Psoas muscle (tissue), 8 donors: ENCODE data around the gene AMBRA1. TPM values are rescaled to one million over a fixed set of nuclear protein-coding genes. Genes with fewer than 3 reads are reported as not detected.
A peak's percentile ranks its signal among the peaks of the same experiment; 100 is the strongest.

ENCODE experiments used
- ATAC-seq, 4 donors: fragments of 200-7000 bp; cut with Tn5 transposase; one replicate each; pipeline ENCODE4 v1.9.1; 2020; ENCODE audit warnings: moderate library complexity in 3 of 4, mild to moderate bottlenecking in 2 of 4
- DNase-seq, 2 donors: peaks; one replicate each; pipeline ENCODE4 v3.0.0-alpha.2; 2020
- H3K27ac ChIP-seq: fragments of 200-600 bp; one replicate; pipeline ENCODE4 v1.8.0; 2022
- H3K27me3 ChIP-seq, 3 donors: fragments of 200-600 bp in 1 of 3; one replicate each; pipeline versions ENCODE4 v1.6.1 to v1.8.0; 2013 to 2022; ENCODE audit warnings: low read length in 2 of 3, mild to moderate bottlenecking in 2 of 3, moderate library complexity in 1 of 3; ENCODE audit not compliant: insufficient read depth in 3 of 3
- H3K36me3 ChIP-seq, 2 donors: fragments of 200-600 bp in 1 of 2; one replicate each; pipeline versions ENCODE4 v1.6.1 to v1.8.0; 2013 to 2022; ENCODE audit warnings: low read depth in 1 of 2, mild to moderate bottlenecking in 1 of 2, moderate library complexity in 1 of 2; ENCODE audit not compliant: insufficient read depth in 1 of 2
- H3K4me1 ChIP-seq: fragments of 200-600 bp; one replicate; pipeline ENCODE4 v1.8.0; 2022
- H3K4me3 ChIP-seq: fragments of 200-600 bp; one replicate; pipeline ENCODE4 v1.8.0; 2022; ENCODE audit warnings: mild to moderate bottlenecking
- H3K9me3 ChIP-seq: fragments of 200-600 bp; one replicate; pipeline ENCODE4 v1.8.0; 2022
- WGBS, 3 donors: extraction: QIAGEN DNeasy Blood & Tissue Kit; methylation state at CpG; one replicate each; pipeline versions ENCODE4 v1.1.6 to v1.1.7; 2013; 5-methylcytosine and 5-hydroxymethylcytosine counted together
- intact Hi-C, 2 donors: fragments of 100-400 bp; cut with DNase I; formaldehyde crosslinking; loops; one replicate each; pipeline versions ENCODE4 v1.11.0 to v1.14.2; 2022
- polyA plus RNA-seq, 3 donors: library from polyadenylated mRNA; stranded (reverse); fragments of 200-250 nt; gene quantifications; one replicate each; pipeline ENCODE4 v1.2.3, GENCODE V29; 2013
- total RNA-seq, 4 donors: library from RNA; stranded (reverse); fragmentation: NEBNext Ultra II Directional in 2 of 4; extraction: Animal tissue kit (Norgen Biotek cat#: 25700) in 2 of 4; gene quantifications; one replicate each; pipeline versions ENCODE4 v1.2.1 to v1.2.4, GENCODE V29; 2021 to 2023
- TF ChIP-seq, protein P1 (sequence below): fragments of 200-600 bp; IDR thresholded peaks from one replicate; pipeline ENCODE4 v1.8.0; 2022; ENCODE audit warnings: antibody characterized with exemption
- donor health status: healthy with polysubstance abuse.
- donor health status: DM: no; HTN: no; CAD: no; lungs with moderate emphysema.
- donor health status: Bipolar disorder and iron deficiency.
- donor health status: healthy.
- donor health status: DM: yes; HTN: yes; CAD: no.
- donor health status: DM: no; HTN: no; CAD: no.
- donor health status: DM: no; HTN: no; CAD: no.
- donor health status: DM: yes; HTN: yes; CAD: no.

The AMBRA1 gene
- total and polyA plus RNA-seq, 7 donors = 5.1 to 23.5 (median 10.8) TPM

- WGBS, 3 donors = 72 to 88% (median 77%) methylated on average over 6 of the region's 6 CpGs
- peaks cover 15% of the 10 kb centered on the region for H3K4me1 ChIP-seq
- no peaks in the 10 kb centered on the region for H3K9me3 ChIP-seq
- H3K27ac ChIP-seq = no peak overlapping the region
- DNase-seq (no peak), ATAC-seq (no peak)
- no peaks in the 10 kb centered on the region for H3K27me3 ChIP-seq
- no peak overlapping the region for H3K4me3 ChIP-seq
- intact Hi-C loops = no loop called here
- TF ChIP-seq, protein P1, sequence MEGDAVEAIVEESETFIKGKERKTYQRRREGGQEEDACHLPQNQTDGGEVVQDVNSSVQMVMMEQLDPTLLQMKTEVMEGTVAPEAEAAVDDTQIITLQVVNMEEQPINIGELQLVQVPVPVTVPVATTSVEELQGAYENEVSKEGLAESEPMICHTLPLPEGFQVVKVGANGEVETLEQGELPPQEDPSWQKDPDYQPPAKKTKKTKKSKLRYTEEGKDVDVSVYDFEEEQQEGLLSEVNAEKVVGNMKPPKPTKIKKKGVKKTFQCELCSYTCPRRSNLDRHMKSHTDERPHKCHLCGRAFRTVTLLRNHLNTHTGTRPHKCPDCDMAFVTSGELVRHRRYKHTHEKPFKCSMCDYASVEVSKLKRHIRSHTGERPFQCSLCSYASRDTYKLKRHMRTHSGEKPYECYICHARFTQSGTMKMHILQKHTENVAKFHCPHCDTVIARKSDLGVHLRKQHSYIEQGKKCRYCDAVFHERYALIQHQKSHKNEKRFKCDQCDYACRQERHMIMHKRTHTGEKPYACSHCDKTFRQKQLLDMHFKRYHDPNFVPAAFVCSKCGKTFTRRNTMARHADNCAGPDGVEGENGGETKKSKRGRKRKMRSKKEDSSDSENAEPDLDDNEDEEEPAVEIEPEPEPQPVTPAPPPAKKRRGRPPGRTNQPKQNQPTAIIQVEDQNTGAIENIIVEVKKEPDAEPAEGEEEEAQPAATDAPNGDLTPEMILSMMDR = no peak
- H3K36me3 ChIP-seq = no peaks in the 10 kb centered on the region
Observed at GRCh38 chr11:46597609-46598219, 3.9 kb upstream of the AMBRA1 start.

GRCh38 chr11:46597155-46597554 lies 3.3 kb upstream of the AMBRA1 start:
- TF ChIP-seq, protein P1 = no peak
- intact Hi-C loops = no loop called here
- Histone ChIP-seq H3K9me3 (no peaks in the 10 kb centered on the region), H3K4me1 (peaks cover 20% of the 10 kb centered on the region), H3K4me3 (no peak overlapping the region), H3K36me3 (no peaks in the 10 kb centered on the region), H3K27ac (no peak overlapping the region), H3K27me3 (no peaks in the 10 kb centered on the region)
- DNase-seq (no peak), ATAC-seq (no peak)
- 94 to 100% (median 97%) methylated on average over 1 of the region's 1 CpG for WGBS, 3 donors

- Histone ChIP-seq H3K9me3 (no peaks in the 10 kb centered on the region), H3K4me3 (peak overlapping the region; percentile 99), H3K27me3 (no peaks in the 10 kb centered on the region), H3K36me3 (no peaks in the 10 kb centered on the region), H3K27ac (no peak overlapping the region), H3K4me1 (peaks cover 29% of the 10 kb centered on the region)
- 91 to 94% (median 92%) methylated on average over 10 of the region's 10 CpGs for WGBS, 3 donors
- DNase-seq (no peak), ATAC-seq (no peak)
- intact Hi-C loops = loop anchor here in 1 of 2 donors (5.0 kb wide), 1 partner anchor 37 kb away; no protein-coding TSS in a partner anchor
- TF ChIP-seq, protein P1 = no peak
Observed at GRCh38 chr11:46594785-46595184, 962 bp upstream of the AMBRA1 start.

GRCh38 chr11:46594374-46594700 lies 514 bp upstream of the AMBRA1 start:
- ATAC-seq = no peak
- Histone ChIP-seq H3K4me3 (peak overlapping the region; percentile 99), H3K27ac (peak overlapping the region; percentile 79), H3K4me1 (peaks cover 29% of the 10 kb centered on the region), H3K9me3 (no peaks in the 10 kb centered on the region), H3K36me3 (no peaks in the 10 kb centered on the region), H3K27me3 (no peaks in the 10 kb centered on the region)
- TF ChIP-seq, protein P1 = no peak
- DNase-seq = no peak
- intact Hi-C loops = loop anchor here in 1 of 2 donors (5.0 kb wide), 1 partner anchor 37 kb away; no protein-coding TSS in a partner anchor
- WGBS, 3 donors = 23 to 29% (median 26%) methylated on average over 3 of the region's 3 CpGs
